HepG2 (cell line): ENCODE data around the gene PDZRN4. TPM values are rescaled to one million over a fixed set of nuclear protein-coding genes. Genes with fewer than 3 reads are reported as not detected.

Experiments used
- ATAC-seq: fragments of 200-7000 bp; cut with Tn5 transposase; 3 replicates; pipeline ENCODE4 v1.9.1; 2020; ENCODE audit warnings: mild to moderate bottlenecking, moderate library complexity
- BruUV-seq: library from RNA; stranded (reverse); fragments of 400-500 nt; replicated peaks from 2 replicates; lab custom pipeline; 2021; lab: Mats Ljungman, UMichigan
- CTCF ChIA-PET: fragments of 300-600 bp; formaldehyde crosslinking; extraction: SDS; loops from one replicate; lab custom pipeline; 2021; ENCODE audit warnings: low total read pairs, inconsistent platforms, low intra/inter-chr PET ratio; lab: Yijun Ruan, JAX
- POLR2A ChIA-PET: fragments of 350-600 bp; sonication (Branson Sonifier 250); formaldehyde crosslinking; loops from one replicate; lab custom pipeline; 2020; ENCODE audit warnings: antibody characterized with exemption, inconsistent platforms; lab: Yijun Ruan, JAX
- DNase-seq: peaks from one replicate; pipeline ENCODE4 v3.0.0-alpha.2; 2015; ENCODE audit warnings: low spot score
- FAIRE-seq: peaks from 3 replicates; lab custom pipeline; 2011; peaks lifted over from hg19 to GRCh38; lab: Jason Lieb, UNC
- H2AFZ ChIP-seq: one replicate; pipeline ENCODE4 v1.6.1; 2011; ENCODE audit warnings: low read length, inconsistent platforms
- H3K27ac ChIP-seq: fragments of 300-600 bp; 3 replicates; pipeline ENCODE4 v1.8.0; 2011; ENCODE audit warnings: mixed run types, mild to moderate bottlenecking, mixed read lengths, low read length, inconsistent platforms; ENCODE audit not compliant: insufficient read depth; ENCODE audit errors: extremely low read length
- H3K27me3 ChIP-seq, 2 experiments: fragments of 200-600 bp in 1 of 2; 2 replicates in 1 of 2; 3 replicates in 1 of 2; pipeline versions ENCODE4 v1.6.0 to v1.8.0; 2011; ENCODE audit warnings: low read length in 2 of 2, mild to moderate bottlenecking in 2 of 2, moderate library complexity in 2 of 2, inconsistent platforms in 1 of 2; ENCODE audit not compliant: insufficient read depth in 2 of 2, control insufficient read depth in 1 of 2
- H3K36me3 ChIP-seq, 2 experiments: fragments of 200-600 bp in 1 of 2; replicated peaks in 1 of 2; 2 replicates in 1 of 2; 3 replicates in 1 of 2; pipeline versions ENCODE4 v1.5.1 to v1.8.0; 2011; ENCODE audit warnings: low read length in 2 of 2, inconsistent platforms in 1 of 2; ENCODE audit not compliant: insufficient read depth in 2 of 2, control insufficient read depth in 1 of 2
- H3K4me1 ChIP-seq: 2 replicates; pipeline ENCODE4 v1.5.1; 2012; ENCODE audit warnings: low read length, inconsistent platforms; ENCODE audit not compliant: insufficient read depth
- H3K4me2 ChIP-seq: 2 replicates; pipeline ENCODE4 v1.6.0; 2011; ENCODE audit warnings: low read depth, low read length, inconsistent platforms
- H3K4me3 ChIP-seq, 3 experiments: fragments of 200-600 bp in 1 of 3; sonication (generic), shearing (Covaris generic) in 1 of 3; replicated peaks in 1 of 3; 2 replicates each; pipeline ENCODE4 v1.5.1; 2011 to 2016; ENCODE audit warnings: low read length in 3 of 3, inconsistent platforms in 2 of 3, low read depth in 2 of 3, mild to moderate bottlenecking in 2 of 3, control low read depth in 1 of 3, mixed read lengths in 1 of 3; ENCODE audit not compliant: insufficient read depth in 1 of 3
- H3K79me2 ChIP-seq: one replicate; pipeline ENCODE4 v1.6.1; 2011; ENCODE audit warnings: low read length, inconsistent platforms; ENCODE audit not compliant: insufficient read depth
- H3K9ac ChIP-seq: 2 replicates; pipeline ENCODE4 v1.6.0; 2011; ENCODE audit warnings: mild to moderate bottlenecking, low read depth, low read length, inconsistent platforms; ENCODE audit not compliant: insufficient read depth
- H3K9me3 ChIP-seq: 2 replicates; pipeline ENCODE4 v1.5.1; 2012; ENCODE audit warnings: mild to moderate bottlenecking, low read length
- H4K20me1 ChIP-seq: 2 replicates; pipeline ENCODE4 v1.6.0; 2011; ENCODE audit warnings: inconsistent platforms, mild to moderate bottlenecking, low read length, moderate library complexity; ENCODE audit not compliant: insufficient read depth
- CBX5 ChIP-seq: sonication (generic); formaldehyde crosslinking; IDR thresholded peaks from 2 replicates; pipeline ENCODE4 v1.4.0; 2020; ENCODE audit warnings: missing genetic modification reagents, borderline replicate concordance
- EZH2 ChIP-seq: conservative IDR thresholded peaks from 2 replicates; pipeline ENCODE4 v1.6.1; 2012; ENCODE audit warnings: mild to moderate bottlenecking, low read depth, low read length, moderate library complexity
- HNRNPH1 ChIP-seq: fragments of 200-400 bp; formaldehyde crosslinking; optimal IDR thresholded peaks from 2 replicates; pipeline ENCODE3; 2017; ENCODE audit warnings: mild to moderate bottlenecking, low read depth, low read length
- KDM2A ChIP-seq: sonication (generic); formaldehyde crosslinking; IDR thresholded peaks from 2 replicates; pipeline ENCODE4 v1.4.0; 2020; ENCODE audit warnings: low read depth, missing genetic modification reagents, borderline replicate concordance
- MXD1 ChIP-seq: sonication (generic); formaldehyde crosslinking; IDR thresholded peaks from 2 replicates; pipeline ENCODE4 v1.4.0; 2020; ENCODE audit warnings: mild to moderate bottlenecking, missing genetic modification reagents
- NR2F6 ChIP-seq, 2 experiments: IDR thresholded peaks; 2 replicates each; pipeline ENCODE4 v1.6.1; 2016; ENCODE audit warnings: antibody characterized with exemption in 1 of 2, mild to moderate bottlenecking in 1 of 2
- ZFP62 ChIP-seq: sonication (generic); formaldehyde crosslinking; IDR thresholded peaks from 2 replicates; pipeline ENCODE4 v1.4.0; 2020; ENCODE audit warnings: missing genetic modification reagents
- ZNF44 ChIP-seq: sonication (generic); formaldehyde crosslinking; IDR thresholded peaks from 2 replicates; pipeline ENCODE4 v1.5.1; 2020; ENCODE audit warnings: mild to moderate bottlenecking, missing genetic modification reagents
- ZNF615 ChIP-seq: sonication (generic); formaldehyde crosslinking; IDR thresholded peaks from 2 replicates; pipeline ENCODE4 v1.5.0; 2020; ENCODE audit warnings: mild to moderate bottlenecking, missing genetic modification reagents, borderline replicate concordance
- ZNF772 ChIP-seq: sonication (generic); formaldehyde crosslinking; IDR thresholded peaks from 2 replicates; pipeline ENCODE4 v1.5.0; 2020; ENCODE audit warnings: mild to moderate bottlenecking, missing genetic modification reagents
- ZNF781 ChIP-seq: sonication (generic); formaldehyde crosslinking; IDR thresholded peaks from 2 replicates; pipeline ENCODE4 v1.5.1; 2020; ENCODE audit warnings: borderline replicate concordance, mild to moderate bottlenecking, missing genetic modification reagents; ENCODE audit errors: not compliant biosample characterization
- WGBS: methylation state at CpG from one replicate; pipeline ENCODE4 v1.1.6; 2017; ENCODE audit warnings: low lambda C conversion rate; 5-methylcytosine and 5-hydroxymethylcytosine counted together
- in situ Hi-C: cut with HindIII; loops from 2 replicates; pipeline ENCODE4 v1.10.0; 2017; ENCODE audit warnings: low pct_unique_long_range_greater_than_20kb; ENCODE audit not compliant: extremely low pct_ligation_motif_present
- intact Hi-C: fragments of 100-400 bp; cut with micrococcal nuclease; formaldehyde crosslinking; loops from one replicate; pipeline ENCODE4 v1.10.0; 2022; ENCODE audit not compliant: unreplicated experiment
- polyA plus RNA-seq, 8 experiments: library from polyadenylated mRNA; depleted of rRNA in 3 of 8; stranded (reverse) in 7 of 8; unstranded in 1 of 8; fragments of >200 nt; fragmentation: Illumina TruSeq in 4 of 8; extraction: Trizol in 4 of 8; gene quantifications; 2 replicates each; pipeline versions ENCODE4 v1.2.1 to v1.2.3, GENCODE V29; 2011 to 2016; ENCODE audit warnings: low read depth in 4 of 8, missing spikeins in 1 of 8, mixed read lengths in 1 of 8; ENCODE audit not compliant: insufficient read depth in 1 of 8
- total RNA-seq, 5 experiments: library from RNA; depleted of rRNA; stranded (reverse); fragments of >200 nt; fragmentation: Illumina TruSeq; extraction: Trizol; gene quantifications; 2 replicates each; pipeline ENCODE4 v1.2.3, GENCODE V29; 2016; ENCODE audit warnings: low read depth in 1 of 5
- TF ChIP-seq, protein P1 (sequence below): sonication (generic); formaldehyde crosslinking; IDR thresholded peaks from 2 replicates; pipeline ENCODE4 v1.5.0; 2020; ENCODE audit warnings: mild to moderate bottlenecking, missing genetic modification reagents
- TF ChIP-seq, protein P2 (sequence below): sonication (generic); formaldehyde crosslinking; IDR thresholded peaks from 2 replicates; pipeline ENCODE4 v1.4.0; 2020; ENCODE audit warnings: missing genetic modification reagents, borderline replicate concordance

The PDZRN4 gene
- total and polyA plus RNA-seq, 2 of the 13 experiments (the other 11 are each of a cell fraction or from before 2014, with no cell fraction given) = not detected

DNA sequence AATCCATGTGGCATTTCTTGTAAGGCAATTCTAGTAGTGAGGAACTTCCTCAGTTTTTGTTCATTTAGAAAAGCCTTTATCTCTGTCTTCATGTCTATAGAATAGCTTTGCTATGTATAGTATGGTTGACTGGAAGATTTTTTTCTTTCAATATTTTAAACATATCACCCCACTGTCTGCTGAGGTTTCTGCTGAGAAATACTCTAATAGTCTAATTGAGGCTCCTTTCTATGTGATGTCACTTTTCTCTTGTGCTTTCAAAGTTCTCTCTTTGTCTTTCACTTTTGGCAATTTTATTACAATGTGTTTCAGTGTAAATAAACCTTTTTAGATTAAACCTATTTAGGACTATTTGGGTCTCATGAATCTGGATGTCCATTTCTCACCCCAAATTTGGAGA is 192.8 kb downstream of the PDZRN4 start:
- peaks cover 7% of the 10 kb centered on the region; the same call in 1 of the 2 replicates for H3K9me3 ChIP-seq
- no TSS peak for BruUV-seq
- H2AFZ ChIP-seq = no peak overlapping the region
- no peaks in the 10 kb centered on the region for H3K4me1 ChIP-seq
- no peak overlapping the region for H3K4me2 ChIP-seq
- TF ChIP-seq ZNF772 (no peak), ZNF615 (CRISPR knock-in tag) (no peak), KDM2A (CRISPR knock-in tag) (no peak), ZNF44 (no peak), HNRNPH1 (no peak)
- no peak overlapping the region for H3K27ac ChIP-seq
- FAIRE-seq (no peak), ATAC-seq (no peak), DNase-seq (no peak)
- H3K9ac ChIP-seq = no peak overlapping the region
- POLR2A ChIA-PET = no interaction called here
- no peaks in the 10 kb centered on the region for H4K20me1 ChIP-seq
- H3K4me3 ChIP-seq = no peak overlapping the region
- CTCF ChIA-PET = no interaction called here
- intact Hi-C loops (no loop called here), in situ Hi-C loops (no loop called here)
- H3K36me3 ChIP-seq = no peaks in the 10 kb centered on the region
- no peaks in the 10 kb centered on the region for H3K79me2 ChIP-seq
- no peaks in the 10 kb centered on the region for H3K27me3 ChIP-seq

- no peaks in the 10 kb centered on the region for H4K20me1 ChIP-seq
- ChIA-PET POLR2A (no interaction called here), CTCF (no interaction called here)
- no peak overlapping the region for H2AFZ ChIP-seq
- no peak for ATAC-seq
- no peak for DNase-seq
- no peaks in the 10 kb centered on the region for H3K79me2 ChIP-seq
- H3K27me3 ChIP-seq = no peaks in the 10 kb centered on the region
- H3K27ac ChIP-seq = no peak overlapping the region
- H3K4me1 ChIP-seq = no peaks in the 10 kb centered on the region
- WGBS = 22% methylated on average over 6 of the region's 6 CpGs
- no peaks in the 10 kb centered on the region for H3K36me3 ChIP-seq
- no peaks in the 10 kb centered on the region for H3K9me3 ChIP-seq
- BruUV-seq = no TSS peak
- no peak overlapping the region for H3K4me2 ChIP-seq
- intact Hi-C loops (no loop called here), in situ Hi-C loops (no loop called here)
- FAIRE-seq = no peak
- no peak overlapping the region for H3K4me3 ChIP-seq
- H3K9ac ChIP-seq = no peak overlapping the region
- TF ChIP-seq MXD1 = no peak
- TF ChIP-seq NR2F6 (IDR thresholded peaks at IDR 0.05) = no peak
- no peak for TF ChIP-seq NR2F6 (CRISPR knock-in tag; IDR thresholded peaks at IDR 0.05)
- no peak for TF ChIP-seq CBX5
- no peak for TF ChIP-seq ZFP62 (CRISPR knock-in tag)
- TF ChIP-seq, protein P1, sequence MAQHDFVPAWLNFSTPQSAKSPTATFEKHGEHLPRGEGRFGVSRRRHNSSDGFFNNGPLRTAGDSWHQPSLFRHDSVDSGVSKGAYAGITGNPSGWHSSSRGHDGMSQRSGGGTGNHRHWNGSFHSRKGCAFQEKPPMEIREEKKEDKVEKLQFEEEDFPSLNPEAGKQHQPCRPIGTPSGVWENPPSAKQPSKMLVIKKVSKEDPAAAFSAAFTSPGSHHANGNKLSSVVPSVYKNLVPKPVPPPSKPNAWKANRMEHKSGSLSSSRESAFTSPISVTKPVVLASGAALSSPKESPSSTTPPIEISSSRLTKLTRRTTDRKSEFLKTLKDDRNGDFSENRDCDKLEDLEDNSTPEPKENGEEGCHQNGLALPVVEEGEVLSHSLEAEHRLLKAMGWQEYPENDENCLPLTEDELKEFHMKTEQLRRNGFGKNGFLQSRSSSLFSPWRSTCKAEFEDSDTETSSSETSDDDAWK (CRISPR knock-in tag) = no peak
- no peak for TF ChIP-seq ZNF781 (CRISPR knock-in tag)
- TF ChIP-seq EZH2 = no peak
- TF ChIP-seq, protein P2, sequence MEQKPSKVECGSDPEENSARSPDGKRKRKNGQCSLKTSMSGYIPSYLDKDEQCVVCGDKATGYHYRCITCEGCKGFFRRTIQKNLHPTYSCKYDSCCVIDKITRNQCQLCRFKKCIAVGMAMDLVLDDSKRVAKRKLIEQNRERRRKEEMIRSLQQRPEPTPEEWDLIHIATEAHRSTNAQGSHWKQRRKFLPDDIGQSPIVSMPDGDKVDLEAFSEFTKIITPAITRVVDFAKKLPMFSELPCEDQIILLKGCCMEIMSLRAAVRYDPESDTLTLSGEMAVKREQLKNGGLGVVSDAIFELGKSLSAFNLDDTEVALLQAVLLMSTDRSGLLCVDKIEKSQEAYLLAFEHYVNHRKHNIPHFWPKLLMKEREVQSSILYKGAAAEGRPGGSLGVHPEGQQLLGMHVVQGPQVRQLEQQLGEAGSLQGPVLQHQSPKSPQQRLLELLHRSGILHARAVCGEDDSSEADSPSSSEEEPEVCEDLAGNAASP (CRISPR knock-in tag) = no peak
Observed at GRCh38 chr12:41402801-41403200, 214.7 kb downstream of the PDZRN4 start.
